PFSK-1 (cell line): Measurements from ENCODE around the gene FBXO27.

Source experiments
- FOXP2 ChIP-seq: optimal IDR thresholded peaks from 2 replicates; pipeline ENCODE3; 2011; ENCODE audit warnings: borderline replicate concordance, control low read depth, inconsistent platforms; ENCODE audit not compliant: insufficient read depth; ENCODE audit errors: extremely low read length, extremely low read depth
- POLR2AphosphoS5 ChIP-seq: IDR thresholded peaks from 2 replicates; pipeline ENCODE4 v1.6.1; 2012; ENCODE audit warnings: low read depth, mild to moderate bottlenecking, control low read depth, low read length, moderate library complexity
- REST ChIP-seq, 2 experiments: IDR thresholded peaks; 2 replicates each; pipeline versions ENCODE4 v1.6.1 to v1.8.0; 2011 to 2012; ENCODE audit warnings: low read depth in 2 of 2, low read length in 2 of 2, control low read depth in 1 of 2, inconsistent platforms in 1 of 2, mild to moderate bottlenecking in 1 of 2, moderate library complexity in 1 of 2; ENCODE audit not compliant: insufficient read depth in 1 of 2
- SIN3A ChIP-seq: IDR thresholded peaks from 2 replicates; pipeline ENCODE4 v1.6.1; 2012; ENCODE audit warnings: mild to moderate bottlenecking, low read length, moderate library complexity, borderline replicate concordance; ENCODE audit not compliant: insufficient read depth
- TAF1 ChIP-seq: IDR thresholded peaks from 2 replicates; pipeline ENCODE4 v1.6.1; 2012; ENCODE audit warnings: low read length, control low read depth, borderline replicate concordance; ENCODE audit not compliant: insufficient read depth

Gene FBXO27

GRCh38 chr19:39052846-39053245, 20.5 kb upstream of the FBXO27 start:
- TF ChIP-seq FOXP2: no peak
- no peak for TF ChIP-seq POLR2AphosphoS5
- no peak for TF ChIP-seq TAF1
- TF ChIP-seq REST (IDR thresholded peaks at IDR 0.05; ENCODE audit: insufficient read depth in 1 of 2, low read depth in 2 of 2, low read length in 2 of 2): no peak
- no peak for TF ChIP-seq SIN3A

DNA sequence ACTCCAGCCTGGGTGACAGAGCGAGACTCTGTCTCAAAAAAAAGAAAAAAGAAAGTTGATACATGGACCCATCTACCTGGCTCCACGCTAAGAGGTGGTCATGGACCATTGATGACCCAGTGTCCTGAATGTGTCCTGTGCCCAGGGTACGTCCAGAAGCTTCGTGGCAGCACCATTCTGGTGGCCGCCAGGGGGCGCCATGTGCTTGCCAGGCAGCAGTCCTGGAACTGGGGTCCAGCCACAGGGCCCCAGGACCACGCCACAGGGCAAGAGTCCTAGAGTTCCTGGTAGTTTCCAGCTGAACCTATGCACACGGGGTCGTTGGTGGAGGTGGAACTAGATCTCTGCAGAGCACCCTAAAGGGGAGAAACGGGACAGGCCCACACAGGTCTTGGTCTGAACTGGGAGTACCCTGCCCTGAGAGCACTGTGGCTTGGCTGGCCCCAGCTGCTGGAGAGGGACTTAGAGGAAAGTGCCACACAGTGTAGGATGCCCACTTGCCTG, 19.9 kb upstream of the FBXO27 start:
- TF ChIP-seq FOXP2 (no peak), POLR2AphosphoS5 (no peak), SIN3A (no peak), REST (IDR thresholded peaks at IDR 0.05; ENCODE audit: insufficient read depth in 1 of 2, low read depth in 2 of 2, low read length in 2 of 2) (no peak), TAF1 (no peak)

- TF ChIP-seq POLR2AphosphoS5 (no peak), FOXP2 (no peak), REST (IDR thresholded peaks at IDR 0.05; ENCODE audit: insufficient read depth in 1 of 2, low read depth in 2 of 2, low read length in 2 of 2) (no peak), TAF1 (no peak), SIN3A (no peak)
These were observed 14.7 kb upstream of the FBXO27 start for GRCh38 chr19:39047073-39047472.

DNA sequence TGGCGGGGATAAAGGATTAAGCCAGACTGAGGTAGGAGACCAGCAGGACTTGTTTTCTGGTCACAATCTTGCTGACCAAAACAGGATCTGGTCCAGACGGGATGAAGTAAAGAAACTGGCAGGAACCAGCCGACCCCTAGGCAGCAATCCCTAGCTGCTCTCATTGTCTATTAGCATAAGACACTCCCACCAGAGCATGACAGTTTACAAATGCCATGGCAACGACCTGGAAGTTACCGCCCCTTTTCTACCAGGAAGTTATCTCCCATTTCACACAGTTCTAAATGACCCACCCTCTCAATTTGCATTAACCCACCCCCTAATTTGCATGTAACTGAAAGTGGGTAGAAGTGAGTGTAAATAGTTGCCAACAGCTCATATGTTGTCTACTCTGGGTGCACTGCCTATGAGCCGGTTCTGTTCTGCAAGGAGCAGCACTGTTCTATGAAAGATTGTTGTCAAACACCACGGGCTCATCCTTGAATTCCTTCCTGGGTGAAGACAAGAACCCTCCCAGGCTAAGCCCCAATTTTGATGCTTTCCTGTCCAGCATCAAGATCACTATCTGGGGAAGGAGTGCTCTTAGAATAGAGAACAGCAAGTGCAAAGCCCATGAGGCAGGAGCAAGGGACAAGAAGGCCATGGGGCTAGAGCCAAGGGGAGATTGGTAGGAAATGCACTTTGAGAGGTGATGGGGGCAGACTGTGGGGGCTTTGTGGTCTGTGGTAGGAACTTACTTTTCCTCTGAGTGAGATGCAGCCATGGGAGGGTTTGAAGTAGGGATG, 13.9 kb upstream of the FBXO27 start:
- TF ChIP-seq REST (IDR thresholded peaks at IDR 0.05; ENCODE audit: insufficient read depth in 1 of 2, low read depth in 2 of 2, low read length in 2 of 2) (no peak), TAF1 (no peak), FOXP2 (no peak), SIN3A (no peak), POLR2AphosphoS5 (no peak)

- TF ChIP-seq SIN3A (no peak), TAF1 (no peak), FOXP2 (no peak), POLR2AphosphoS5 (no peak), REST (IDR thresholded peaks at IDR 0.05; ENCODE audit: insufficient read depth in 1 of 2, low read depth in 2 of 2, low read length in 2 of 2) (no peak)
These were observed 13.2 kb upstream of the FBXO27 start for GRCh38 chr19:39045506-39045905.
